Left ventricle myocardium inferior (tissue), 1 donor: ENCODE measurements around the gene RNF126. TPM values are rescaled to one million over a fixed set of nuclear protein-coding genes. Genes with fewer than 3 reads are reported as not detected.
A peak's percentile ranks its signal among the peaks of the same experiment; 100 is the strongest.

ENCODE experiments used
- DNase-seq: peaks from one replicate; pipeline ENCODE4 v3.0.0-alpha.2; 2020
- H3K27ac ChIP-seq: fragments of 200-600 bp; replicated peaks from 2 replicates; pipeline ENCODE4 v1.8.0; 2021
- H3K27me3 ChIP-seq: fragments of 200-600 bp; 2 replicates; pipeline ENCODE4 v1.8.0; 2021; ENCODE audit warnings: low read depth
- H3K36me3 ChIP-seq: fragments of 200-600 bp; 2 replicates; pipeline ENCODE4 v1.8.0; 2021
- H3K4me1 ChIP-seq: fragments of 200-600 bp; 2 replicates; pipeline ENCODE4 v1.8.0; 2021
- H3K4me3 ChIP-seq: fragments of 200-600 bp; 2 replicates; pipeline ENCODE4 v1.8.0; 2021; ENCODE audit warnings: mild to moderate bottlenecking, moderate library complexity
- H3K9me3 ChIP-seq: fragments of 200-600 bp; replicated peaks from 2 replicates; pipeline ENCODE4 v1.8.0; 2021
- CTCF ChIP-seq: fragments of 200-600 bp; IDR thresholded peaks from 2 replicates; pipeline ENCODE4 v1.8.0; 2021; ENCODE audit warnings: antibody characterized with exemption, mild to moderate bottlenecking, borderline replicate concordance
- intact Hi-C: fragments of 100-400 bp; cut with micrococcal nuclease; formaldehyde crosslinking; loops from one replicate; pipeline ENCODE4 v1.11.0; 2022
- total RNA-seq: library from RNA; stranded (reverse); fragmentation: NEBNext Ultra II Directional; extraction: Animal tissue kit (Norgen Biotek cat#: 25700); gene quantifications from one replicate; pipeline ENCODE4 v1.2.1, GENCODE V29; 2021
- donor health status: DM: no; HTN: yes; CAD: no; lungs with severe emphysema.

RNF126 gene
- total RNA-seq, 1 donor from 2014 or later = 25.5 TPM

GRCh38 chr19:680287-681028 is 17.4 kb upstream of the RNF126 start:
- intact Hi-C loops = no loop called here
- Histone ChIP-seq H3K27ac (peak overlapping the region; percentile 99), H3K9me3 (no peaks in the 10 kb centered on the region), H3K36me3 (no peaks in the 10 kb centered on the region), H3K27me3 (peaks cover 10% of the 10 kb centered on the region), H3K4me3 (peak overlapping the region; percentile 90), H3K4me1 (peaks cover 51% of the 10 kb centered on the region)
- peak; percentile 100 for DNase-seq
- TF ChIP-seq CTCF = peak; percentile 61

- peak; percentile 71 for DNase-seq
- peak overlapping the region; percentile 90 for H3K4me3 ChIP-seq
- H3K27me3 ChIP-seq = peaks cover 10% of the 10 kb centered on the region
- no peaks in the 10 kb centered on the region for H3K36me3 ChIP-seq
- intact Hi-C loops = no loop called here
- TF ChIP-seq CTCF = no peak
- peak overlapping the region; percentile 99 for H3K27ac ChIP-seq
- H3K4me1 ChIP-seq = peaks cover 59% of the 10 kb centered on the region
- H3K9me3 ChIP-seq = no peaks in the 10 kb centered on the region
These were observed 16.6 kb upstream of the RNF126 start for GRCh38 chr19:679418-680286.

GRCh38 chr19:678791-679388 is 15.9 kb upstream of the RNF126 start:
- H3K36me3 ChIP-seq = no peaks in the 10 kb centered on the region
- H3K4me1 ChIP-seq = peaks cover 61% of the 10 kb centered on the region
- H3K4me3 ChIP-seq = peak overlapping the region; percentile 90
- intact Hi-C loops = no loop called here
- H3K27ac ChIP-seq = peak overlapping the region; percentile 99
- no peak for DNase-seq
- H3K27me3 ChIP-seq = peaks cover 10% of the 10 kb centered on the region
- TF ChIP-seq CTCF = no peak
- H3K9me3 ChIP-seq = no peaks in the 10 kb centered on the region

- H3K9me3 ChIP-seq = no peaks in the 10 kb centered on the region
- peaks cover 61% of the 10 kb centered on the region for H3K4me1 ChIP-seq
- peak overlapping the region; percentile 99 for H3K27ac ChIP-seq
- intact Hi-C loops = no loop called here
- no peak for TF ChIP-seq CTCF
- H3K27me3 ChIP-seq = peaks cover 10% of the 10 kb centered on the region
- H3K4me3 ChIP-seq = peak overlapping the region; percentile 90
- DNase-seq = no peak
- no peaks in the 10 kb centered on the region for H3K36me3 ChIP-seq
These were observed 14.8 kb upstream of the RNF126 start for GRCh38 chr19:677601-678436.

GRCh38 chr19:677201-677600 is 14.2 kb upstream of the RNF126 start:
- peaks cover 10% of the 10 kb centered on the region for H3K27me3 ChIP-seq
- TF ChIP-seq CTCF = no peak
- H3K9me3 ChIP-seq = no peaks in the 10 kb centered on the region
- peak overlapping the region; percentile 99 for H3K27ac ChIP-seq
- H3K4me3 ChIP-seq = peak overlapping the region; percentile 90
- peak; percentile 78 for DNase-seq
- intact Hi-C loops = no loop called here
- no peaks in the 10 kb centered on the region for H3K36me3 ChIP-seq
- peaks cover 61% of the 10 kb centered on the region for H3K4me1 ChIP-seq
